ENCODE data around the gene OSMR. TPM values are rescaled to one million over a fixed set of nuclear protein-coding genes. Genes with fewer than 3 reads are reported as not detected.

The OSMR gene
- total and polyA plus RNA-seq, 2 of the 13 experiments (the other 11 are each of a cell fraction or from before 2014, with no cell fraction given) = 21.3 to 86.5 TPM

- TF ChIP-seq ZBTB33 (CRISPR knock-in tag; IDR thresholded peaks at IDR 0.05) = no peak
- no peak for TF ChIP-seq ZNF775 (CRISPR knock-in tag; IDR thresholded peaks at IDR 0.05; ENCODE audit: borderline replicate concordance)
- no peak for TF ChIP-seq ZNF670 (CRISPR knock-in tag; IDR thresholded peaks at IDR 0.05; ENCODE audit: borderline replicate concordance)
- TF ChIP-seq ZNF232 (CRISPR knock-in tag; IDR thresholded peaks at IDR 0.05; ENCODE audit: borderline replicate concordance) = no peak
- TF ChIP-seq NKX3-1 (CRISPR knock-in tag; IDR thresholded peaks at IDR 0.05) = no peak
- TF ChIP-seq CEBPG (CRISPR knock-in tag; IDR thresholded peaks at IDR 0.05) = no peak
- no peak for TF ChIP-seq FLYWCH1 (CRISPR knock-in tag; IDR thresholded peaks at IDR 0.05)
- no peak for TF ChIP-seq ZNF138 (CRISPR knock-in tag; IDR thresholded peaks at IDR 0.05; ENCODE audit: low read depth)
Measured at GRCh38 chr5:38888041-38888440, 42.2 kb downstream of the OSMR start (continued).

DNA sequence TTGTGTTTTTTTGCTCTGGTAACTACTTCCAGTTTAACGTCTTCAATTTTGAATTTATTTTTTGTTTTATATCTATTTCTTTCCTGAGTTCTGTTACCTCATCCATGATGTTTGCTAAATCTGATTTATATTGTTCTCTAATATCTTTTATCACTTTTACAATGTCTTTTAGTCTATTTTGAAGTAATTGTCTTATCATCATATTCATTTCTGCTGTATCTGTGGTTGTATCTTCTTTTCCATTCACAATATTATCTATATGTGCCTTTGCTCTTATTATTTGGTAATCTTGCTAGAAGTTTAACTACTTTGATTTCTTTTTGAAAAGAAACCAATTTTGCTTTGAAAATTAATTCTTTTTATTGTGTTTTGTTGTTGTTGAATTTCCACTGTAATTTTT, 43.6 kb downstream of the OSMR start:
- Histone ChIP-seq H3K4me1 (ENCODE audit: insufficient read depth, low read length) (no peaks in the 10 kb centered on the region), H3K4me2 (ENCODE audit: low read depth, low read length) (no peak overlapping the region), H3K9ac (ENCODE audit: insufficient read depth, low read depth, low read length) (no peak overlapping the region), H3K79me2 (ENCODE audit: insufficient read depth, low read length) (no peaks in the 10 kb centered on the region), H3K27me3 (ENCODE audit: control insufficient read depth in 1 of 2, insufficient read depth in 2 of 2, low read length in 2 of 2) (no peaks in the 10 kb centered on the region), H3K36me3 (replicated peaks in 1 of 2; ENCODE audit: control insufficient read depth in 1 of 2, insufficient read depth in 2 of 2, low read length in 2 of 2) (peaks cover 9 to 25% of the 10 kb centered on the region in 2 experiments; a peak in 4 of 5 replicates), H2AFZ (ENCODE audit: low read length) (no peak overlapping the region), H3K4me3 (replicated peaks in 1 of 3; ENCODE audit: insufficient read depth in 1 of 3, low read depth in 2 of 3, low read length in 3 of 3) (no peak overlapping the region), H3K9me3 (ENCODE audit: low read length) (no peaks in the 10 kb centered on the region), H4K20me1 (ENCODE audit: insufficient read depth, low read length) (no peaks in the 10 kb centered on the region; the same call in 1 of the 2 replicates), H3K27ac (ENCODE audit: extremely low read length, insufficient read depth, low read length) (no peak overlapping the region)
- ChIA-PET POLR2A (no interaction called here), CTCF (ENCODE audit: low intra/inter-chr PET ratio, low total read pairs) (no interaction called here)
- 94% methylated on average over 1 of the region's 1 CpG for WGBS (ENCODE audit: low lambda C conversion rate)
- FAIRE-seq = no peak
- no TSS peak for BruUV-seq (replicated peaks)
- intact Hi-C loops (cut with micrococcal nuclease; ENCODE audit: unreplicated experiment) = no loop called here
- DNase-seq (ENCODE audit: low spot score) = no peak
- in situ Hi-C loops (cut with HindIII; ENCODE audit: extremely low pct_ligation_motif_present, low pct_unique_long_range_greater_than_20kb) = no loop called here
- ATAC-seq = no peak
- no peak for TF ChIP-seq KLF13 (CRISPR knock-in tag; IDR thresholded peaks at IDR 0.05)
- TF ChIP-seq, protein P1, sequence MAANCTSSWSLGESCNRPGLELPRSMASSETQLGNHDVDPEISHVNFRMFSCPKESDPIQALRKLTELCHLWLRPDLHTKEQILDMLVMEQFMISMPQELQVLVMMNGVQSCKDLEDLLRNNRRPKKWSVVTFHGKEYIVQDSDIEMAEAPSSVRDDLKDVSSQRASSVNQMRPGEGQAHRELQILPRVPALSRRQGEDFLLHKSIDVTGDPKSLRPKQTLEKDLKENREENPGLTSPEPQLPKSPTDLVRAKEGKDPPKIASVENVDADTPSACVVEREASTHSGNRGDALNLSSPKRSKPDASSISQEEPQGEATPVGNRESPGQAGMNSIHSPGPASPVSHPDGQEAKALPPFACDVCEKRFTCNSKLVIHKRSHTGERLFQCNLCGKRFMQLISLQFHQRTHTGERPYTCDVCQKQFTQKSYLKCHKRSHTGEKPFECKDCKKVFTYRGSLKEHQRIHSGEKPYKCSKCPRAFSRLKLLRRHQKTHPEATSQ (CRISPR knock-in tag; IDR thresholded peaks at IDR 0.05; ENCODE audit: borderline replicate concordance) = no peak
- TF ChIP-seq ZNF547 (CRISPR knock-in tag; IDR thresholded peaks at IDR 0.05) = no peak
- TF ChIP-seq ZNF292 (CRISPR knock-in tag; IDR thresholded peaks at IDR 0.05; ENCODE audit: borderline replicate concordance, low read depth) = no peak
- TF ChIP-seq ZFP90 (CRISPR knock-in tag; IDR thresholded peaks at IDR 0.05; ENCODE audit: borderline replicate concordance) = no peak
- no peak for TF ChIP-seq KDM1A (CRISPR knock-in tag; IDR thresholded peaks at IDR 0.05)
- TF ChIP-seq HCFC1 (IDR thresholded peaks at IDR 0.05; ENCODE audit: low read depth, low read length) = no peak
- TF ChIP-seq REST (IDR thresholded peaks at IDR 0.05; ENCODE audit: borderline replicate concordance in 1 of 2, low read depth in 1 of 2, low read length in 2 of 2) = no peak
- TF ChIP-seq ETV6 (CRISPR knock-in tag; conservative IDR thresholded peaks at IDR 0.05) = no peak
- no peak for TF ChIP-seq TOE1 (CRISPR knock-in tag; IDR thresholded peaks at IDR 0.05)
- no peak for TF ChIP-seq ZBTB8A (CRISPR knock-in tag; IDR thresholded peaks at IDR 0.05; ENCODE audit: borderline replicate concordance, low read depth)
